CD4-positive, alpha-beta memory T cell (primary cell): ENCODE results near the gene SCUBE2. TPM values are rescaled to one million over a fixed set of nuclear protein-coding genes. Genes with fewer than 3 reads are reported as not detected.

Experiments used
- CTCF ChIA-PET: fragments of 350-600 bp; sonication (Branson Sonifier 250); formaldehyde crosslinking; loops from one replicate; lab custom pipeline; 2021; ENCODE audit warnings: inconsistent platforms; ENCODE audit not compliant: partially characterized antibody; lab: Charles Lee
- POLR2A ChIA-PET: fragments of 350-600 bp; sonication (Branson Sonifier 250); formaldehyde crosslinking; loops from one replicate; lab custom pipeline; 2021; ENCODE audit not compliant: partially characterized antibody; lab: Charles Lee
- DNase-seq, 5 donors: peaks; one replicate each; pipeline versions ENCODE4 v3.0.0 to v3.0.0-alpha.2; 2020 to 2022; ENCODE audit warnings: mixed read lengths in 1 of 5
- H3K27ac ChIP-seq: one replicate; pipeline ENCODE4 v1.7.0; 2013; ENCODE audit warnings: low read depth, low read length
- H3K27me3 ChIP-seq: 2 replicates; pipeline ENCODE4 v1.7.0; 2013; ENCODE audit warnings: mild to moderate bottlenecking, low read length, moderate library complexity; ENCODE audit not compliant: insufficient read depth
- H3K36me3 ChIP-seq: 2 replicates; pipeline ENCODE4 v1.7.0; 2013; ENCODE audit warnings: mild to moderate bottlenecking, low read length, moderate library complexity; ENCODE audit not compliant: insufficient read depth
- H3K4me1 ChIP-seq: 2 replicates; pipeline ENCODE4 v1.7.0; 2013; ENCODE audit warnings: mild to moderate bottlenecking, low read length, moderate library complexity; ENCODE audit not compliant: insufficient read depth
- H3K4me3 ChIP-seq, 2 donors: one replicate each; pipeline ENCODE4 v1.7.0; 2013; ENCODE audit warnings: low read length in 2 of 2, mild to moderate bottlenecking in 1 of 2
- H3K9me3 ChIP-seq, 2 donors: one replicate each; pipeline ENCODE4 v1.7.0; 2013; ENCODE audit warnings: low read length in 2 of 2, control low read depth in 1 of 2; ENCODE audit not compliant: control insufficient read depth in 1 of 2
- H3K27ac Mint-ChIP-seq, 7 donors: one replicate each; pipeline ENCODE4 v1.8.0; 2020 to 2021; ENCODE audit warnings: mixed read lengths in 7 of 7, mild to moderate bottlenecking in 6 of 7, inconsistent platforms in 3 of 7, moderate library complexity in 3 of 7
- H3K27me3 Mint-ChIP-seq, 2 donors: one replicate each; pipeline ENCODE4 v1.8.0; 2020 to 2021; ENCODE audit warnings: mixed read lengths in 2 of 2
- H3K36me3 Mint-ChIP-seq, 2 donors: one replicate each; pipeline ENCODE4 v1.8.0; 2020 to 2021; ENCODE audit warnings: mixed read lengths in 2 of 2, inconsistent platforms in 1 of 2, mild to moderate bottlenecking in 1 of 2
- H3K4me1 Mint-ChIP-seq, 4 donors: one replicate each; pipeline ENCODE4 v1.8.0; 2020 to 2021; ENCODE audit warnings: mixed read lengths in 4 of 4, mild to moderate bottlenecking in 1 of 4
- H3K4me3 Mint-ChIP-seq, 8 donors: one replicate each; pipeline ENCODE4 v1.8.0; 2020 to 2021; ENCODE audit warnings: mixed read lengths in 8 of 8, mild to moderate bottlenecking in 7 of 8, moderate library complexity in 6 of 8, inconsistent platforms in 3 of 8
- H3K9me3 Mint-ChIP-seq, 8 donors: one replicate each; pipeline ENCODE4 v1.8.0; 2020 to 2021; ENCODE audit warnings: mixed read lengths in 8 of 8, mild to moderate bottlenecking in 5 of 8, inconsistent platforms in 3 of 8, moderate library complexity in 1 of 8
- intact Hi-C: fragments of 100-400 bp; cut with micrococcal nuclease; formaldehyde crosslinking; loops from one replicate; pipeline ENCODE4 v1.15.1; 2023
- polyA plus RNA-seq, 2 donors: library from polyadenylated mRNA; unstranded; fragments of 300-500 nt; fragmentation: Illumina TruSeq; gene quantifications; one replicate each; pipeline ENCODE4 v1.2.3, GENCODE V29; 2021
- total RNA-seq, 2 experiments: library from RNA; stranded (reverse); gene quantifications; one replicate each; pipeline ENCODE4 v1.2.3, GENCODE V29; 2021

SCUBE2 gene
- total and polyA plus RNA-seq, 4 experiments from 2014 or later = 0.64 TPM; not detected in 3

DNA sequence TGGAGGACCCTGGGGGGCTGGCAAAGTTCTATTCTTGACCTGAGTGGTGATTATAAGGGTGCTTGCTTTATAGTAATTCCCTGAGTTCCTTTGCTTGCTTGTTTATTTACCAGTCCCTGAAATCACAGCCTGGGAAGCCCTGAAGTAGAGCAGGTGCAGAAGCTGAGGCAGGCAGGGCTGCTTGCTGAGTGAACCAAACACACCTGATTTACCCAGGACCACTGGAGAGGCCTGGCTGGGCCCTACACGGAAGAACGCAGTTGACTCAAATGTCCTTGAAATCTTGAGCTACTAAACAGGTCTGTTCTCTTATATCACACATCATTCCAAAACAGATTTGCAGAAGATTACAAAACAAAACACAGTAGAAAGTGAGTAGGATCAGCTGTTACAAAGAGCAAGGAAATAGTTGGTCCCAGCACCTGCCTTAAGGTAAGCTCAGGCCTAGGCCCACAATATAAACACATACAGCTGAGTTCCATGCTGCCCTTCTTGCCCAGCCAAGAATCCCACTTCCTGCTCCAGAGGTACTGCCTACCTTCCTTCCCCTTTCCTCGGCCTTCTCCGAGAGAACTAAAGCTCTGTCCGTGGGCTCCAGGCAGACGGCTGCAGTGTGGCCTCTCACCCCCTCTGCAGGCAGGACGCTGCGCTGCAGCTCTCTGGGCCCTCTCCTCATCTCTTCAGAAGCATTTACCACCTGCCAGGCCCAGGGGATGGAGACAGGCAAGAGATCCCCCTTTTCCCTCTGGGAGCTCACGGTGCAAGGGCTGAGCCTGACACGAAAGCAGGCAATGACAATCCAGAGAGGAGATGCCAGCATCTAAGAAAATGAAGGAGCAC, 46.1 kb upstream of the SCUBE2 start:
- Histone ChIP-seq H3K4me1 (peaks cover 26% of the 10 kb centered on the region), H3K4me3 (no peak overlapping the region), H3K9me3 (no peaks in the 10 kb centered on the region), H3K27me3 (no peaks in the 10 kb centered on the region), H3K27ac (no peak overlapping the region), H3K36me3 (peaks cover 21% of the 10 kb centered on the region)
- intact Hi-C loops = loop anchor here (1.0 to 5.0 kb wide), 4 partner anchors 122 to 910 kb away; no protein-coding TSS in a partner anchor
- Mint-ChIP-seq H3K9me3 (no peaks in the 10 kb centered on the region), H3K36me3 (peaks cover 24 to 27% of the 10 kb centered on the region in 2 donors), H3K27ac (peak overlapping the region in 6 of 7 donors; percentile 15 to 90 (median 64)), H3K4me1 (peaks cover 11 to 36% (median 21%) of the 10 kb centered on the region in 4 donors), H3K27me3 (no peaks in the 10 kb centered on the region), H3K4me3 (peak overlapping the region in 6 of 8 donors; percentile 50 to 80 (median 54))
- ChIA-PET CTCF (interaction anchor here (0.7 to 5.6 kb wide), 55 partner anchors 9 to 570 kb away, joined by 3 to 187 read pairs (median 4); partner anchors contain the start of gene TMEM9B), POLR2A (interaction anchor here (0.6 to 1.9 kb wide), 5 partner anchors 120 to 354 kb away, joined by 3 to 10 read pairs (median 5); partner anchors contain the start of genes TMEM9B and ZNF143)
- peak; percentile 51 to 54 (median 54) for DNase-seq

DNA sequence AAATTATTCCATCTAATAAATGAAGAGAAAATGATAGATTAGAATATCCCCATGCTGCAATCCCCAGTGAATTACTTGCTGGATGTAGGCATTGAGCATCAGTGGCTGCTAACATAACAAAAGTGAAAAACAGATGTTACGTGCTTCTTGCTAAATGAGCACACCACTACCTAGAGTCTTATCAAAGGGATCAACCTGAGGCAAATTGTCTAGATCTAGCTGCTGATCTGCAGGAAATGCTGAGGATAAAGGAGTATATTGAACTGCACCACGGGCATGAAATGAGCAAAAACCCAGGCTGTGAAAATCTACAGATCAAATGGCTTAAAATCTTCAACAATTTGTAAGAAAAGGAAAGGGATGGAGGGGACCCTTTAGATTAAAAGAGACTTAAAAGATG, 45.3 kb upstream of the SCUBE2 start:
- H3K27me3 Mint-ChIP-seq = no peaks in the 10 kb centered on the region
- intact Hi-C loops = loop anchor here (1.0 to 5.0 kb wide), 4 partner anchors 121 to 909 kb away; no protein-coding TSS in a partner anchor
- DNase-seq = no peak
- no peak overlapping the region for H3K4me3 ChIP-seq
- no peak overlapping the region for H3K27ac ChIP-seq
- peak overlapping the region in 3 of 7 donors; percentile 17 to 60 (median 51) for H3K27ac Mint-ChIP-seq
- H3K9me3 Mint-ChIP-seq = no peaks in the 10 kb centered on the region
- CTCF ChIA-PET = interaction anchor here (0.7 to 5.6 kb wide), 15 partner anchors 8 to 370 kb away, joined by 3 to 187 read pairs (median 11); partner anchors contain the start of gene TMEM9B
- POLR2A ChIA-PET = interaction anchor here (1.9 kb wide), 1 partner anchor 173 kb away, joined by 10 read pairs; the partner anchor contains the start of gene TMEM9B
- H3K4me1 Mint-ChIP-seq = peaks cover 11 to 36% (median 21%) of the 10 kb centered on the region in 4 donors
- peaks cover 16 to 20% of the 10 kb centered on the region in 2 donors for H3K36me3 Mint-ChIP-seq
- no peaks in the 10 kb centered on the region for H3K9me3 ChIP-seq
- H3K4me1 ChIP-seq = peaks cover 26% of the 10 kb centered on the region
- H3K4me3 Mint-ChIP-seq = peak overlapping the region in 1 of 8 donors; percentile 35
- H3K36me3 ChIP-seq = peaks cover 14% of the 10 kb centered on the region
- no peaks in the 10 kb centered on the region for H3K27me3 ChIP-seq

DNA sequence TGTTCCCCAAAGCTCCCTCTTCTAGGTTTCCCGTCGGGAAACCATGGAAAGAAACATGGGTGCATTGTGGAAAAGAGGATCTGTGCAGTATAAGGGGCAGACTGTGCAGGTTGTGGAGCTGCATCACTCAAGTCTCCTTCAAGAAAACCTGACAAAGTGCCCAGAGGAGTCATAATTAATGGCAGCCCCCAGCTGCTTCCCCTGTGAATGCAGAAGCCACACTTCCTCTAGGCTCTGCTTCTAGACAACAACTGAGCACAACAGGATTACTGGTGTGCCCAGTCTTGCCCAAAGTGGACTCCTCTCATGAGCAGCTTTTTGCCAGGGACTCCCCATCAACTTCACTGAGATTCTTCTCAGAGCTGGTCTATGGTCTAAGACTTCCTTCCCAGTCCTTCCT, 42.6 kb upstream of the SCUBE2 start:
- Mint-ChIP-seq H3K36me3 (peaks cover 4 to 5% of the 10 kb centered on the region in 2 donors), H3K4me1 (peaks cover 7 to 24% (median 16%) of the 10 kb centered on the region in 4 donors), H3K27ac (no peak overlapping the region), H3K9me3 (peaks cover 0 to 2% (median 0%) of the 10 kb centered on the region in 8 donors), H3K4me3 (no peak overlapping the region), H3K27me3 (no peaks in the 10 kb centered on the region)
- no peak for DNase-seq
- Histone ChIP-seq H3K9me3 (no peaks in the 10 kb centered on the region), H3K27me3 (no peaks in the 10 kb centered on the region), H3K27ac (no peak overlapping the region), H3K4me3 (no peak overlapping the region), H3K4me1 (peaks cover 21% of the 10 kb centered on the region), H3K36me3 (no peaks in the 10 kb centered on the region)
- intact Hi-C loops = no loop called here
- CTCF ChIA-PET = interaction anchor here (1.3 to 1.6 kb wide), 2 partner anchors 118 to 373 kb away, joined by 4 to 7 read pairs; no protein-coding TSS in a partner anchor
- POLR2A ChIA-PET = no interaction called here

DNA sequence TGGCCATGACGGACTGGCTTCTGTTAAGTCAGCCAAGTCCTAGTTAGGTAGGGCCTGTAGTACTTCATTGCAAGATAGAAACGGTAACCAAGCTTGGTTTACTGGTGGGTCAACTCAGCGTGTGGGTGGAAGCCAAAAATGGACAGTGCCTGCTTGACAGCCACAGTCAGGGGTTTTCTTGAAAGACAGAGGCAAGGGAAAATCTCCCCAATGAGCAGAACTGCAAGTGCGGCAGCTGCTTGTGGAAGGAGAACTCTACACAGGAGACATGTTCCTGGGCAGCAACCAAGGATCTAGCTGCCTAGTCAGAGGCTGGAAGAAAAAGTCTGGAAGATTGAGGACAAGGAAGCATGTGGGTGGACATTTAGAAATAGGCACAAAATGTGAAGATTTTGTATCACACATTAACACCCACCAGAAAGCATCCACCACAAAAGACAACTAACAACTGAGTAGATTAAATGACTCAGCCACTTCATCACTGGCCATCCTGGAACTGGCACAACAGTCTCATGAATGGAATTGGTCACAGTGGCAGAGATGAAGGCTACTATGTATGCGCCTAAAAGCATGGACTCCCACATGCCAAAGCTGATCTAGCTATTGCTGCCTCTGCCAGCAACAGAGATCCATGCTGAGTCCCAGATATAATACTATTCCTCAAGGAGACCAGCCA, 40.9 kb upstream of the SCUBE2 start:
- H3K27ac Mint-ChIP-seq = peak overlapping the region in 1 of 7 donors; percentile 6
- H3K27ac ChIP-seq = no peak overlapping the region
- no peaks in the 10 kb centered on the region for H3K9me3 ChIP-seq
- no peaks in the 10 kb centered on the region for H3K27me3 ChIP-seq
- intact Hi-C loops = no loop called here
- H3K36me3 ChIP-seq = no peaks in the 10 kb centered on the region
- peaks cover 0 to 5% of the 10 kb centered on the region in 2 donors for H3K36me3 Mint-ChIP-seq
- H3K4me1 Mint-ChIP-seq = peaks cover 2 to 11% (median 6%) of the 10 kb centered on the region in 4 donors
- no peak overlapping the region for H3K4me3 ChIP-seq
- DNase-seq = no peak
- POLR2A ChIA-PET = no interaction called here
- no peak overlapping the region for H3K4me3 Mint-ChIP-seq
- H3K4me1 ChIP-seq = peaks cover 7% of the 10 kb centered on the region
- CTCF ChIA-PET = interaction anchor here (0.6 to 1.0 kb wide), 2 partner anchors 115 to 185 kb away, joined by 3 to 5 read pairs; no protein-coding TSS in a partner anchor
- peaks cover 0 to 2% (median 0%) of the 10 kb centered on the region in 8 donors for H3K9me3 Mint-ChIP-seq
- H3K27me3 Mint-ChIP-seq = no peaks in the 10 kb centered on the region

DNA sequence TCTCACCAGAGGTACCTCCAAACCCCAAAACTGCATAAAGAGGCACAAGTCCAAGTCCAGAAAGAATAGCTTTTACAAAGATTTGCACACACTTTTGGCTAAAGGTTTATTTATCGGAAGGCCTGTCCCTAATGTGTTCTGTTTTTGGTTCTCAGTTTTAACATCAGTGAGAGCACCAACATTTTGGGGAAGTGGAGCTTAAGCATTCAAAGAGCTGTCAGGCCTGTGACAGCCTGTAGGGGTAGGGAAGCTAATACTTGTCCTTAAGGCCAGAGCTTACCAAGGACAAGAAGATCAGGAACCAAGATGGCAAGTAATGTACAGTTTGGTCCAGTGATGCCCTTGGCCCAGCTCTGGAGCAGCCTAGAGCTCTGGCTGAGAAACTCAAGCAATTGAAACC, 38.9 kb upstream of the SCUBE2 start:
- H3K4me1 Mint-ChIP-seq = peaks cover 0 to 10% (median 4%) of the 10 kb centered on the region in 4 donors
- peaks cover 0 to 2% (median 0%) of the 10 kb centered on the region in 8 donors for H3K9me3 Mint-ChIP-seq
- Histone ChIP-seq H3K36me3 (no peaks in the 10 kb centered on the region), H3K27ac (no peak overlapping the region), H3K4me1 (no peaks in the 10 kb centered on the region), H3K27me3 (no peaks in the 10 kb centered on the region), H3K9me3 (no peaks in the 10 kb centered on the region), H3K4me3 (no peak overlapping the region)
- H3K27me3 Mint-ChIP-seq = no peaks in the 10 kb centered on the region
- peaks cover 0 to 3% of the 10 kb centered on the region in 2 donors for H3K36me3 Mint-ChIP-seq
- intact Hi-C loops = no loop called here
- H3K27ac Mint-ChIP-seq = no peak overlapping the region
- ChIA-PET POLR2A (no interaction called here), CTCF (interaction anchor here (2.8 to 4.0 kb wide), 2 partner anchors 8 to 115 kb away, joined by 15 to 31 read pairs; no protein-coding TSS in a partner anchor)
- no peak overlapping the region for H3K4me3 Mint-ChIP-seq
- DNase-seq = no peak

DNA sequence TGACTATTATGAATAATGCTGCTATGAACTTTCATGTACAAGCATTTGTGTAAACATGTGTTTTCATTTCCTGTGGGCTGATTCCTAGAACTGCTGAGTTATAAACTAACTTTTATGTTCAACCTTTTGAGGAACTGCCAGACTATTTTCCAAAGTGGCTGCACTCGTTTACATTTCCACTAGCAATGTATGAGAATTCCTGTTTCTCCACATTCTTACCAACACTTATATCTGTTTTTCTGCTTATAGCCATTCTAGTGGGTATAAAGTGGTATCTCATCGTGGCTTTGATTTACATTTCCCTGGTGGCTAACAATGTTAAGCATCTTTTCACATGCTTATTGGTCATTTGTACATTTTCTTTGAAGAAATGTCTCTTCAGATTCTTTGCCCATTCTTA, 35.2 kb upstream of the SCUBE2 start:
- no peak for DNase-seq
- CTCF ChIA-PET = interaction anchor here (4.0 kb wide), 1 partner anchor 12 kb away, joined by 31 read pairs; no protein-coding TSS in a partner anchor
- H3K27ac Mint-ChIP-seq = no peak overlapping the region

More for the DNA sequence above, 35.2 kb upstream of the SCUBE2 start:
- POLR2A ChIA-PET = no interaction called here
- H3K27ac ChIP-seq = no peak overlapping the region
- Mint-ChIP-seq H3K9me3 (peaks cover 0 to 2% (median 0%) of the 10 kb centered on the region in 8 donors), H3K4me3 (no peak overlapping the region), H3K4me1 (peaks cover 0 to 10% (median 4%) of the 10 kb centered on the region in 4 donors), H3K27me3 (no peaks in the 10 kb centered on the region), H3K36me3 (no peaks in the 10 kb centered on the region)
- no peak overlapping the region for H3K4me3 ChIP-seq
- intact Hi-C loops = no loop called here
- H3K9me3 ChIP-seq = no peaks in the 10 kb centered on the region
- no peaks in the 10 kb centered on the region for H3K36me3 ChIP-seq
- H3K4me1 ChIP-seq = no peaks in the 10 kb centered on the region
- no peaks in the 10 kb centered on the region for H3K27me3 ChIP-seq
